Upper lobe of left lung (tissue), 4 donors: ENCODE results near the gene KRT14.

Experiments used
- POLR2A ChIP-seq, 4 donors: fragments of 450-650 bp; IDR thresholded peaks; one replicate each; pipeline ENCODE4 v1.5.1; 2016 to 2017; ENCODE audit warnings: antibody characterized with exemption in 4 of 4, mild to moderate bottlenecking in 2 of 4
- TF ChIP-seq, protein P1 (sequence below), 6 experiments: fragments of 450-650 bp in 4 of 6; fragments of 200-600 bp in 2 of 6; sonication (generic) in 2 of 6; IDR thresholded peaks; one replicate each; pipeline ENCODE4 v1.5.1; 2016 to 2019; ENCODE audit warnings: antibody characterized with exemption in 6 of 6

DNA sequence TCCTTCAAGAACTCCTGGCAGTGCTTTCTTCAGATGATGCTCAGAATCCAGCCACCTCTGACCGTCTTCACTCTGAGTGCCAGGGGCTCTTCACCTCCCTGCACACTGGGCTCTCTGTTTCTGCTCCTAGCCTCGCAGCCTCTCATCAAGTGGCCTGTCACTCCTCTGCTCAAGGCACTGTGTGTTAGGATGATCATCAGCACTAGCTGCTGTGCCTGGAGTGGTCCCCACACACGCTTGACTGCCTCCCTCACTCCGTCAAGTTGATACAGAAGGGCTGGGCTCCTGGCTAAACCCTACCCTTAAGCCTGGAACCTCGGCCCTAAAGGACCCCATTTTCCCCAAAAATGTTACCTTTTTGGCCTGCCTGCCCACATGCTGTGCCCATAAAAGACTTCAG, 30.4 kb downstream of the KRT14 start:
- TF ChIP-seq, protein P1, sequence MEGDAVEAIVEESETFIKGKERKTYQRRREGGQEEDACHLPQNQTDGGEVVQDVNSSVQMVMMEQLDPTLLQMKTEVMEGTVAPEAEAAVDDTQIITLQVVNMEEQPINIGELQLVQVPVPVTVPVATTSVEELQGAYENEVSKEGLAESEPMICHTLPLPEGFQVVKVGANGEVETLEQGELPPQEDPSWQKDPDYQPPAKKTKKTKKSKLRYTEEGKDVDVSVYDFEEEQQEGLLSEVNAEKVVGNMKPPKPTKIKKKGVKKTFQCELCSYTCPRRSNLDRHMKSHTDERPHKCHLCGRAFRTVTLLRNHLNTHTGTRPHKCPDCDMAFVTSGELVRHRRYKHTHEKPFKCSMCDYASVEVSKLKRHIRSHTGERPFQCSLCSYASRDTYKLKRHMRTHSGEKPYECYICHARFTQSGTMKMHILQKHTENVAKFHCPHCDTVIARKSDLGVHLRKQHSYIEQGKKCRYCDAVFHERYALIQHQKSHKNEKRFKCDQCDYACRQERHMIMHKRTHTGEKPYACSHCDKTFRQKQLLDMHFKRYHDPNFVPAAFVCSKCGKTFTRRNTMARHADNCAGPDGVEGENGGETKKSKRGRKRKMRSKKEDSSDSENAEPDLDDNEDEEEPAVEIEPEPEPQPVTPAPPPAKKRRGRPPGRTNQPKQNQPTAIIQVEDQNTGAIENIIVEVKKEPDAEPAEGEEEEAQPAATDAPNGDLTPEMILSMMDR (IDR thresholded peaks at IDR 0.05): no peak
- TF ChIP-seq POLR2A (IDR thresholded peaks at IDR 0.05): no peak
